GM23338 (cell line): ENCODE data around the gene GNG7. TPM values are rescaled to one million over a fixed set of nuclear protein-coding genes. Genes with fewer than 3 reads are reported as not detected.

ENCODE experiments used
- ATAC-seq: fragments of 200-7000 bp; cut with Tn5 transposase; 3 replicates; pipeline ENCODE4 v1.9.1; 2020
- DNase-seq: peaks from one replicate; pipeline ENCODE4 v3.0.0-alpha.2; 2015; ENCODE audit warnings: low spot score
- H2AFZ ChIP-seq: fragments of 200-600 bp; sonication (generic); 2 replicates; pipeline ENCODE4 v1.8.0; 2016; ENCODE audit warnings: antibody characterized with exemption, mild to moderate bottlenecking, moderate library complexity
- H3F3A ChIP-seq: fragments of 200-600 bp; sonication (generic); replicated peaks from 2 replicates; pipeline ENCODE4 v1.8.0; 2017; ENCODE audit warnings: antibody characterized with exemption, mixed run types, low read depth
- H3K27ac ChIP-seq: fragments of 200-600 bp; sonication (generic); 2 replicates; pipeline ENCODE4 v1.6.1; 2016; ENCODE audit warnings: low read depth
- H3K27me3 ChIP-seq: fragments of 200-600 bp; sonication (generic); 2 replicates; pipeline ENCODE4 v1.8.0; 2016; ENCODE audit warnings: mild to moderate bottlenecking, mixed run types, moderate library complexity; ENCODE audit not compliant: insufficient read depth
- H3K36me3 ChIP-seq: fragments of 200-600 bp; sonication (generic); 2 replicates; pipeline ENCODE4 v1.8.0; 2016; ENCODE audit warnings: mild to moderate bottlenecking; ENCODE audit not compliant: insufficient read depth
- H3K4me1 ChIP-seq: fragments of 200-600 bp; sonication (generic); 2 replicates; pipeline ENCODE4 v1.8.0; 2016; ENCODE audit warnings: mild to moderate bottlenecking, moderate library complexity; ENCODE audit not compliant: insufficient read depth
- H3K4me2 ChIP-seq: fragments of 200-600 bp; sonication (generic); 2 replicates; pipeline ENCODE4 v1.7.1; 2017; ENCODE audit warnings: mixed run types
- H3K4me3 ChIP-seq: fragments of 200-600 bp; sonication (generic); 2 replicates; pipeline ENCODE4 v1.6.1; 2016; ENCODE audit warnings: mixed run types
- H3K79me2 ChIP-seq: fragments of 200-600 bp; sonication (generic); replicated peaks from 2 replicates; pipeline ENCODE4 v1.8.0; 2017; ENCODE audit warnings: mild to moderate bottlenecking; ENCODE audit not compliant: insufficient read depth
- H3K9me2 ChIP-seq: fragments of 200-600 bp; sonication (generic); 2 replicates; pipeline ENCODE4 v1.8.0; 2017; ENCODE audit not compliant: insufficient read depth
- H4K20me1 ChIP-seq: fragments of 200-600 bp; sonication (generic); replicated peaks from 2 replicates; pipeline ENCODE4 v1.8.0; 2017; ENCODE audit warnings: mild to moderate bottlenecking; ENCODE audit not compliant: insufficient read depth
- H3K27ac Mint-ChIP-seq: 2 replicates; pipeline ENCODE4 v1.8.0; 2020; ENCODE audit warnings: inconsistent platforms, mild to moderate bottlenecking, moderate library complexity, mixed read lengths
- H3K27me3 Mint-ChIP-seq: 3 replicates; pipeline ENCODE4 v1.8.0; 2022; ENCODE audit warnings: low read depth, mild to moderate bottlenecking, moderate library complexity, mixed read lengths, inconsistent platforms; ENCODE audit not compliant: insufficient read depth, poor library complexity
- H3K36me3 Mint-ChIP-seq: 3 replicates; pipeline ENCODE4 v1.8.0; 2021; ENCODE audit warnings: low read depth, mild to moderate bottlenecking, inconsistent platforms, moderate library complexity, mixed read lengths
- H3K4me1 Mint-ChIP-seq: 3 replicates; pipeline ENCODE4 v1.8.0; 2020; ENCODE audit warnings: mild to moderate bottlenecking, inconsistent platforms, mixed read lengths
- H3K4me3 Mint-ChIP-seq: 3 replicates; pipeline ENCODE4 v1.8.0; 2021; ENCODE audit warnings: moderate library complexity, mild to moderate bottlenecking, inconsistent platforms, mixed read lengths
- H3K9me3 Mint-ChIP-seq: 3 replicates; pipeline ENCODE4 v1.8.0; 2020; ENCODE audit warnings: moderate library complexity, mild to moderate bottlenecking, inconsistent platforms, mixed read lengths
- CTCF ChIP-seq, 2 experiments: fragments of 200-600 bp in 1 of 2; sonication (generic) in 1 of 2; conservative IDR thresholded peaks; 2 replicates each; pipeline versions ENCODE4 v1.5.1 to v1.6.1; 2016 to 2017; ENCODE audit warnings: antibody characterized with exemption in 2 of 2, low read depth in 2 of 2, mild to moderate bottlenecking in 2 of 2, moderate library complexity in 1 of 2
- ETS1 ChIP-seq: IDR thresholded peaks from 2 replicates; pipeline ENCODE4 v1.6.1; 2016; ENCODE audit warnings: antibody characterized with exemption
- EZH2 ChIP-seq: fragments of 200-600 bp; sonication (generic); IDR thresholded peaks from one replicate; pipeline ENCODE4 v1.8.0; 2017; ENCODE audit warnings: antibody characterized with exemption, mild to moderate bottlenecking, low read depth; ENCODE audit not compliant: unreplicated experiment
- EZH2phosphoT487 ChIP-seq: fragments of 200-600 bp; sonication (generic); IDR thresholded peaks from one replicate; pipeline ENCODE4 v1.8.1; 2018; ENCODE audit warnings: antibody characterized with exemption; ENCODE audit not compliant: unreplicated experiment
- JUNB ChIP-seq: IDR thresholded peaks from one replicate; pipeline ENCODE4 v1.6.1; 2016; ENCODE audit warnings: antibody characterized with exemption; ENCODE audit not compliant: unreplicated experiment
- NANOG ChIP-seq: IDR thresholded peaks from 2 replicates; pipeline ENCODE4 v1.6.1; 2016; ENCODE audit warnings: antibody characterized with exemption, borderline replicate concordance
- POLR2AphosphoS5 ChIP-seq: IDR thresholded peaks from 2 replicates; pipeline ENCODE4 v1.6.1; 2016; ENCODE audit warnings: antibody characterized with exemption, low read depth
- ZNF114 ChIP-seq: fragments of 250-450 bp; sonication (Bioruptor Pico); IDR thresholded peaks from 2 replicates; pipeline ENCODE4 v1.5.0; 2020; ENCODE audit warnings: mild to moderate bottlenecking, moderate library complexity
- ZNF331 ChIP-seq: fragments of 250-450 bp; sonication (Bioruptor Pico); IDR thresholded peaks from 2 replicates; pipeline ENCODE4 v1.5.0; 2020; ENCODE audit warnings: low read depth, mild to moderate bottlenecking, moderate library complexity
- polyA plus RNA-seq: library from polyadenylated mRNA; unstranded; fragments of >200 nt; fragmentation: Nextera tagmentation; extraction: Ambion mirVana; gene quantifications from 2 replicates; pipeline ENCODE4 v1.2.1, GENCODE V29; 2016
- total RNA-seq: library from RNA; depleted of rRNA; stranded (reverse); fragments of >200 nt; shearing (Covaris generic); gene quantifications from 2 replicates; pipeline ENCODE4 v1.2.3, GENCODE V29; 2014

GNG7 gene
- total and polyA plus RNA-seq, 2 experiments from 2014 or later, result 5.1 to 5.4 TPM

GRCh38 chr19:2726160-2726855 is 23.8 kb upstream of the GNG7 start (continued):
- TF ChIP-seq EZH2 (no peak), POLR2AphosphoS5 (no peak), JUNB (no peak)

DNA sequence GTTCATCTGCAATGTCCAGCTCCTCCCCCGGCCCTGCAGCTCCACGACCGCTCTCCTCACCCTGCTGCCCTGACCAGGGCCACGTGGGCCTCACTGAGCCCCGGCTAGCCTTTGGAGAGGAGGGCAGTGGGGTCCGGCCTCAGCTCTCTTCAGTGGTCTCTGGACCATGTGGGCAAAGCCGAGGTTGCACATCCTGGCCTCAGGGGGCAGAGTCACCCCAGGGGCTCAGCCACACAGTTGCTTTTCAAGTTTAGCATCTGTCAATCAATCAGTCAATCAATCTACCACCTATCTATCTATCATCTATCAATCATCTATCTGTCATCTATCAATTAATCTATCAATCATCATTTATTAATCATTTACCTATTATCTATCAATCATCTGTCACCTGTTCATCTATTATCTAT is 21.7 kb upstream of the GNG7 start:
- H3K4me3 Mint-ChIP-seq, result no peak overlapping the region; the same call in 2 of the 3 replicates

GRCh38 chr19:2723747-2724146 is 21.3 kb upstream of the GNG7 start:
- no peak overlapping the region for H3K4me3 ChIP-seq
- H3K79me2 ChIP-seq, result no peaks in the 10 kb centered on the region
- peaks cover 11% of the 10 kb centered on the region; the same call in 1 of the 2 replicates for H3K4me1 ChIP-seq
- 0 out of 2 replicates have a peak, but pooled peaks cover 5% of the 10 kb centered on the region for H3F3A ChIP-seq
- H3K27ac ChIP-seq, result no peak overlapping the region
- Mint-ChIP-seq H3K4me3 (no peak overlapping the region), H3K4me1 (peaks cover 19% of the 10 kb centered on the region), H3K9me3 (no peaks in the 10 kb centered on the region), H3K36me3 (peaks cover 3% of the 10 kb centered on the region; the same call in 1 of the 3 replicates), H3K27me3 (peaks cover 34% of the 10 kb centered on the region), H3K27ac (no peak overlapping the region)
- no peak for ATAC-seq
- no peak overlapping the region for H3K4me2 ChIP-seq
- TF ChIP-seq EZH2phosphoT487, result no peak
- TF ChIP-seq ZNF114 (CRISPR knock-in tag), result no peak
- TF ChIP-seq EZH2, result no peak
- no peak for TF ChIP-seq CTCF (conservative IDR thresholded peaks at IDR 0.05; ENCODE audit: low read depth in 2 of 2)
- no peak for TF ChIP-seq ZNF331 (CRISPR knock-in tag)
- no peak for TF ChIP-seq JUNB
- no peak for TF ChIP-seq ETS1
- no peaks in the 10 kb centered on the region for H4K20me1 ChIP-seq
- DNase-seq, result no peak
- no peaks in the 10 kb centered on the region for H3K9me2 ChIP-seq
- H3K36me3 ChIP-seq, result no peaks in the 10 kb centered on the region
- H3K27me3 ChIP-seq, result 0 out of 2 replicates have a peak, but pooled peaks cover 6% of the 10 kb centered on the region
- no peak overlapping the region for H2AFZ ChIP-seq

More for the DNA sequence above, 21.7 kb upstream of the GNG7 start:
- no peak overlapping the region for H2AFZ ChIP-seq
- no peak overlapping the region for H3K4me3 ChIP-seq
- H3K9me3 Mint-ChIP-seq, result no peaks in the 10 kb centered on the region
- H3K79me2 ChIP-seq, result no peaks in the 10 kb centered on the region
- H3K27ac Mint-ChIP-seq, result no peak overlapping the region
- ATAC-seq, result no peak
- 0 out of 2 replicates have a peak, but pooled peaks cover 6% of the 10 kb centered on the region for H3K27me3 ChIP-seq
- H3K4me1 ChIP-seq, result peaks cover 7% of the 10 kb centered on the region; the same call in 1 of the 2 replicates
- no peak overlapping the region for H3K4me2 ChIP-seq
- no peak overlapping the region for H3K27ac ChIP-seq
- no peaks in the 10 kb centered on the region for H3K9me2 ChIP-seq
- peaks cover 3% of the 10 kb centered on the region; the same call in 1 of the 3 replicates for H3K36me3 Mint-ChIP-seq
- no peaks in the 10 kb centered on the region for H3K36me3 ChIP-seq
- peaks cover 19% of the 10 kb centered on the region for H3K4me1 Mint-ChIP-seq
- H3K27me3 Mint-ChIP-seq, result peaks cover 35% of the 10 kb centered on the region
- DNase-seq, result peak; percentile 28
- no peaks in the 10 kb centered on the region for H4K20me1 ChIP-seq
- H3F3A ChIP-seq, result 0 out of 2 replicates have a peak, but pooled peaks cover 5% of the 10 kb centered on the region
- TF ChIP-seq CTCF (conservative IDR thresholded peaks at IDR 0.05; ENCODE audit: low read depth in 2 of 2), result 0 out of 4 replicates have a peak, but pooled peaks have one; percentile 8 to 30
- no peak for TF ChIP-seq NANOG
- TF ChIP-seq JUNB, result no peak
